Activated CD4-positive, alpha-beta T cell treated with anti-CD3 and anti-CD28 coated beads for 48 hours (primary cell): ENCODE measurements around the gene PECR.
"Not testable (repeated sequence)": the region's sequence is repeated elsewhere in the genome, so short reads cannot be mapped to it uniquely, and the experiment has no call there.

ENCODE experiments used
- DNase-seq: peaks from one replicate; pipeline ENCODE4 v3.0.0-alpha.2; 2020

PECR gene

GRCh38 chr2:215994911-215995310 lies 86.7 kb downstream of the PECR start:
- no peak for DNase-seq

GRCh38 chr2:215988556-215989207 lies 92.9 kb downstream of the PECR start:
- DNase-seq: not testable (repeated sequence)
